Fibroblast of pulmonary artery (primary cell): ENCODE measurements around the gene MAP4K5.

Experiments used
- DNase-seq: peaks from one replicate; pipeline ENCODE4 v3.0.0-alpha.2; 2010; ENCODE audit warnings: low read depth
- H3K4me3 ChIP-seq: replicated peaks from 2 replicates; pipeline ENCODE4 v1.5.1; 2011; ENCODE audit warnings: low read depth, mild to moderate bottlenecking, control low read depth, low read length, moderate library complexity
- CTCF ChIP-seq: IDR thresholded peaks from 2 replicates; pipeline ENCODE4 v1.5.1; 2011; ENCODE audit warnings: mild to moderate bottlenecking, control low read depth, low read length, inconsistent platforms; ENCODE audit errors: missing control alignments

MAP4K5 gene

DNA sequence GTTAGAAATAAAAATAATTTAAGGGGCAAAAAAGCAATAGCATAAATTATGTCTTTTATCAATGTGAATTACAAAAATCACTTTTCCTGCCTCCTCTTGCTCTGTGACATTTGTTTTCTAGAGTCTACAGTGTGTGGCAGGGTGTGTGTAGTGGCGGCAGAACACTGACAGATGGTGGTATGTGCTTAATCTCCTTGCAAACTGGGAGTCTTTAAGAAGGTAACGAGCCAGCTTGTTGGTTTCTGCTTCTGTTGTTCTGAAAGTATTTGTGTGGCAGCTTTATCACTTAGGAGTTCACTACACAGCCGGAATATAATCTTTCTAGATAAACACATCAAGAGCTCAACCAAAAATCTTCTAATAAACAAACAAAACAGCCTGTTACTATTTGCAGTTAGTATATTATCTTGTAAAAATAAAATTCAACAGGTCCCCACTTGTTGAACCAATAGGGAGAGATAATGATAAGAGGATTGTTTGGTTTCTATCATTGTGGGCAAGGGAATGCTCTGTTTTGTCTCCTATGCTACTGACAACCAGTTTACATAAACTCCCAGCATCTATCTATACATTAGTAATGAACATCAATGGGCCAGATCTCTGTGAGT lies 148.6 kb downstream of the MAP4K5 start:
- peak; percentile 11 for DNase-seq
- H3K4me3 ChIP-seq: no peak overlapping the region
- no peak for TF ChIP-seq CTCF

DNA sequence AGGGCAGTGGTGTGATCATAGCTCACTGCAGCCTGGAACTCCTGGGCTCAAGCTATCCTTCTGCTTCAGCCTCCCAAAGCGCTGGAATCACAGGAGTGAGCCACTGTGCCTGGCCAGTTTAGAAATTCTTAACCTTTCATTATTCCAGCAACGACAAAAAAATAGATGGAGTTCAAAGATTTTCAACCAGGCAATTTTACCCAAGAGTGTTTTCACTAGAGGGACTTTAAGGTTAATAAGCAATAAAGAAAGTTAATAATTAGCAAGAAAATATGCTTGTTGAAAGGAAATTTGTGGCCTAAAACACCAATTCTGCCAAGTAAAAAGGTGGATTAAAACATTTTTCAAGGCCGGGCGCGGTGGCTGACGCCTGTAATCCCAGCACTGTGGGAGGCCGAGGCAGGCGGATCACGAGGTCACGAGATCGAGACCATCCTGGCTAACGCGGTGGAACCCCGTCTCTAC lies 150.5 kb downstream of the MAP4K5 start:
- DNase-seq: no peak
- H3K4me3 ChIP-seq: no peak overlapping the region
- TF ChIP-seq CTCF: no peak

DNA sequence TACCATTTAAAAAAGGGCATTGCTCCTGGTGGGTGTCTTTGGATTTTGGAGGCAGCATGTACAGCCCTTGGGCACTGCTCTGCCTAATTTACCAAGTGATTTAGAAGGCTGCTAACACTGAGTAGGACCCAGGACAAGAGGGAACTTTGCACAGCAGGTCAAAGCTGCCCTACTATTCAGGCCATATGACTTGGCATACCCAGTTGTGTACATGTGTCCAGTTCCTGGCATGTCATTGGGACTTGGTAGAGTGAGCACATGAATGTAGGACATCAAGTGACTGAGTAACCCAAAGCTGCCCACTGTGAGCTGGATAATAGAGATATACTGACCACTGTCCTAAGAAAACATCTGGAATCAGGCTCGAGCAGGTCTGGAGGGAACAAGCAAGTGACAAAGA lies 151.4 kb downstream of the MAP4K5 start:
- no peak for DNase-seq
- no peak overlapping the region for H3K4me3 ChIP-seq
- TF ChIP-seq CTCF: no peak

DNA sequence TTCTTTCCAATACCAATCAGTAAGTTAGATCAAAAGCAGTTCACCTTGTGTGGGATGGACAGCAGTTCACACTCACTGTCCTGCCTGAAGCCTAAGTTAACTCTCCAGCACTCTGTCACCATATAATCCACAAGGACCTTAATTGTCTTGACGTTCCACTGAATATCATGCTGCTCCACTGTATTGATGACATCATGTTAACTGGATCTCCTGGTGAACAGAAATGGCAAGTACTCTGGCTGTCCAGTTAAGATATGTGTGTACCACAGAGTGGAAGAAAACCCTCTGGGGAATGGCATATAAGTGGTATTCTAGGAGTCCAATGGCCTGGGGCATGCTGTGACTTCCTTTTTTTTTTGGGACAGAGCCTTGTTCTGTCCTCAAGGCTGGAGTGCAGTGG lies 151.9 kb downstream of the MAP4K5 start:
- H3K4me3 ChIP-seq: no peak overlapping the region
- no peak for DNase-seq
- TF ChIP-seq CTCF: no peak

DNA sequence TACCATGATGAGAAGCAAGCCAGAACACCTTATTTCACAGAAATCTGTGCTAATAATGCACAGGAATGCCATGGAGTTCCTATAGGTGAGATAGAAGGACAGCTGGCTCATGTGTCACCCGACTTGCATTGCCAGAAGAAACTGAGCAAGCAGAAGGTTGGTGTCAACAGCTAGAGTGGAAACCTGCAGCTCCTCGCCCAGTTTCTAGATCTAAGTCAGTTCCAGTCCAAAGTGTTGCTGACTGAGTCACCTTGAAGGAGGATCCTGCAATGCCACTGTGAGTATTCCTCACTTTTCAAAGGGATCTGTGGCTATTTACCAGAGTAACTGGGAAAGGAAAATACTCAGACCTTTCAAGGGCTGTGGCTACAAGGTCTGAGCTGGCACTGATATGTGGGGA lies 152.8 kb downstream of the MAP4K5 start:
- no peak for DNase-seq
- TF ChIP-seq CTCF: no peak
- no peak overlapping the region for H3K4me3 ChIP-seq

DNA sequence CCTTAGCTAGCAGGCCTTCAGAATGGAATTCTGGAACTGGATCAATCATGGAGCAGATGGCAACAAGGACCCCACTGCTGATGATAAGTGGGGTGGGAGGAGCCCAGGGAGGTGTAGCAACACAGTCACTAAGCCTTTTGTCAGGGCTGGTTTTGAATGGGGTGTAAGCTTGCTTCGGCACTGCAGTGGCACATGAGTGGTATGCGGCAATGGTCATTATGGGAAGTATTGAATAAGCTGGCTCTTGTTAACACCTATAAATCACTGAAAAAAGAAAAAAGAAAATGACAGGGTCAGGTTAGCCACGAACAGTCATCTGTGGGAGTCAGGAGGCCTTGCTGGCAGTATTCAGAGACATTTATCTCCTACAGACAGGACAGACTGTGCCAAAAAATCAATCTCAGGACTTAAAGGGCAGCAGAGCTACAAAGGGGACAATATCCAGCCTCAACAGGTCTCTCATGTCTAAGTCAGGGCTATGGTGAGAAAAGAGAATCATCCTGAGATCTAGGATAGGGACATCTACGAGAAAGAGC lies 154.8 kb downstream of the MAP4K5 start:
- H3K4me3 ChIP-seq: no peak overlapping the region
- no peak for TF ChIP-seq CTCF
- DNase-seq: no peak

- no peak for DNase-seq
- TF ChIP-seq CTCF: no peak
- no peak overlapping the region for H3K4me3 ChIP-seq
Observed at GRCh38 chr14:50375760-50376159, 156.6 kb downstream of the MAP4K5 start.
